ENCODE measurements around the gene COA3. TPM values are rescaled to one million over a fixed set of nuclear protein-coding genes. Genes with fewer than 3 reads are reported as not detected.

The COA3 gene
- total RNA-seq, 6 experiments from 2014 or later, result 50.4 to 118 (median 68.3) TPM

GRCh38 chr17:42748202-42748907, 50.1 kb downstream of the COA3 start:
- H3K27me3 ChIP-seq, result no peaks in the 10 kb centered on the region
- 31% methylated on average over 7 of the region's 7 CpGs for WGBS (ENCODE audit: insufficient coverage, low coverage, low lambda C conversion rate, missing lambda C conversion rate)
- peak overlapping the region in 1 of 3 donors; percentile 40 for H3K27ac ChIP-seq
- no peaks in the 10 kb centered on the region for H3K36me3 ChIP-seq
- H3K4me3 ChIP-seq, result no peak overlapping the region
- DNase-seq (peak in 1 of 3 donors; percentile 51), ATAC-seq (no peak)
- TF ChIP-seq POLR2A (IDR thresholded peaks at IDR 0.05), result no peak
- no peak for TF ChIP-seq CTCF (IDR thresholded peaks at IDR 0.05)
- no peaks in the 10 kb centered on the region for H3K9me3 ChIP-seq
- intact Hi-C loops (cut with DNase I), result no loop called here
- H3K4me1 ChIP-seq, result peaks cover 0 to 35% (median 7%) of the 10 kb centered on the region in 4 donors

Small RNAs within 50 kb of the gene (microRNA-seq; reads per million reads assigned to microRNA genes)
- gene MIR6781, result 0 to 0.29 reads per million in 2 donors

Small RNAs within 50 kb of the gene (small RNA-seq; reads per million reads assigned to genes)
- 0 reads per million in 2 experiments for gene HMGN2P15
- gene MIR6781, result 0 reads per million in 2 experiments

Other genes starting within 250 kb of the COA3 start
- gene HSD17B1, start 245.8 kb downstream of the COA3 start, total RNA-seq, result 1 to 10 TPM in 1 of 6 experiments, under 1 TPM in 5; 0.31 to 1.1 (median 0.87) TPM
- 10 to 100 TPM; 48.1 to 70.5 (median 60.9) TPM for gene COASY, start 236.6 kb downstream of the COA3 start, total RNA-seq
- gene MLX, start 231.6 kb downstream of the COA3 start, total RNA-seq, result 10 to 100 TPM; 34.5 to 46.2 (median 35.2) TPM
- gene PSMC3IP, start 221.0 kb downstream of the COA3 start, total RNA-seq, result 1 to 10 TPM in 2 of 6 experiments, under 1 TPM in 4; 0.26 to 2.4 (median 0.76) TPM
- gene RETREG3, start 189.3 kb downstream of the COA3 start, total RNA-seq, result 10 to 100 TPM; 31.0 to 49.4 (median 43.2) TPM
- gene TUBG1, start 189.0 kb downstream of the COA3 start, total RNA-seq, result 10 to 100 TPM; 17.9 to 44.5 (median 22.0) TPM
- 10 to 100 TPM in 1 of 6 experiments, 1 to 10 TPM in 5; 6.8 to 10.7 (median 7.5) TPM for gene TUBG2, start 139.4 kb downstream of the COA3 start, total RNA-seq
- 10 to 100 TPM in 5 of 6 experiments, 1 to 10 TPM in 1; 8.1 to 23.7 (median 11.2) TPM for gene PLEKHH3, start 121.7 kb downstream of the COA3 start, total RNA-seq
- gene CCR10, start 116.9 kb downstream of the COA3 start, total RNA-seq, result under 1 TPM in 3 of 6 experiments, not detected in 3; 0.21 to 0.34 (median 0.31) TPM
- 1 to 10 TPM in 1 of 6 experiments, under 1 TPM in 5; 0.42 to 1.8 (median 0.56) TPM for gene CNTNAP1, start 116.2 kb downstream of the COA3 start, total RNA-seq
- 10 to 100 TPM in 3 of 6 experiments, 1 to 10 TPM in 3; 5.5 to 16.5 (median 10.8) TPM for gene EZH1, start 53.7 kb downstream of the COA3 start, total RNA-seq
- gene RAMP2, start 37.5 kb downstream of the COA3 start, total RNA-seq, result 1 to 10 TPM; 1.9 to 9.4 (median 4.4) TPM
- 10 to 100 TPM; 28.3 to 47.0 (median 33.6) TPM for gene VPS25, start 25.3 kb downstream of the COA3 start, total RNA-seq
- gene WNK4, start 18.1 kb downstream of the COA3 start, total RNA-seq, result 1 to 10 TPM in 1 of 6 experiments, under 1 TPM in 2, not detected in 3; 0.12 to 1.1 (median 0.22) TPM
- under 1 TPM in 1 of 6 experiments, not detected in 5; 0.15 TPM for gene CNTD1, start 157 bp upstream of the COA3 start, total RNA-seq
- 10 to 100 TPM; 29.6 to 48.8 (median 37.4) TPM for gene BECN1, start 25.6 kb upstream of the COA3 start, total RNA-seq
- gene PSME3, start 34.7 kb upstream of the COA3 start, total RNA-seq, result 10 to 100 TPM; 33.6 to 72.1 (median 42.8) TPM
- 1 to 10 TPM in 4 of 6 experiments, under 1 TPM in 2; 0.62 to 2.0 (median 1.4) TPM for gene AOC2, start 45.9 kb upstream of the COA3 start, total RNA-seq
- gene AOC3, start 52.5 kb upstream of the COA3 start, total RNA-seq, result 10 to 100 TPM in 2 of 6 experiments, 1 to 10 TPM in 4; 3.9 to 14.9 (median 7.1) TPM
- gene G6PC1, start 102.1 kb upstream of the COA3 start, total RNA-seq, result 100 to 1,000 TPM in 5 of 6 experiments, 10 to 100 TPM in 1; 64.5 to 505 (median 185) TPM
- gene AARSD1, start 165.8 kb upstream of the COA3 start, total RNA-seq, result 10 to 100 TPM; 12.3 to 22.1 (median 17.9) TPM
- not detected for gene PTGES3L, start 181.4 kb upstream of the COA3 start, total RNA-seq
- gene RUNDC1, start 181.9 kb upstream of the COA3 start, total RNA-seq, result 1 to 10 TPM; 3.6 to 5.1 (median 4.6) TPM
- 100 to 1,000 TPM; 229 to 528 (median 316) TPM for gene RPL27, start 199.7 kb upstream of the COA3 start, total RNA-seq
- gene IFI35, start 208.1 kb upstream of the COA3 start, total RNA-seq, result 10 to 100 TPM; 14.1 to 23.3 (median 18.1) TPM
- 10 to 100 TPM; 38.2 to 51.6 (median 43.3) TPM for gene VAT1, start 223.7 kb upstream of the COA3 start, total RNA-seq
- 1 to 10 TPM in 2 of 6 experiments, under 1 TPM in 4; 0.09 to 3.3 (median 0.64) TPM for gene RND2, start 226.5 kb upstream of the COA3 start, total RNA-seq